ENCODE measurements around the gene ADAMTS2.

- no peak for TF ChIP-seq CTCF (IDR thresholded peaks at IDR 0.05)
- no peak for TF ChIP-seq EZH2 (IDR thresholded peaks at IDR 0.05)
Observed at GRCh38 chr5:179309751-179310320, 35.4 kb downstream of the ADAMTS2 start.

Data from neural progenitor cell (in vitro differentiated cells).